Measurements from ENCODE around the gene C11orf68.

C11orf68 gene

GRCh38 chr11:65884716-65885092 is 34.2 kb downstream of the C11orf68 start:
- Histone ChIP-seq H3K79me1 (ENCODE audit: low read depth, low read length) (peaks cover 3% of the 10 kb centered on the region), H3K4me3 (ENCODE audit: low read length in 2 of 2) (no peak overlapping the region), H3K4me2 (ENCODE audit: insufficient read depth, low read length, poor library complexity, severe bottlenecking) (no peak overlapping the region), H2BK15ac (ENCODE audit: low read length) (no peak overlapping the region), H3K27me3 (ENCODE audit: control insufficient read depth in 3 of 3, insufficient read depth in 3 of 3, low read depth in 1 of 3, low read length in 3 of 3) (peaks cover 0 to 7% (median 0%) of the 10 kb centered on the region in 3 experiments), H3K4ac (ENCODE audit: low read length) (no peak overlapping the region), H3K23ac (ENCODE audit: low read depth, low read length, poor library complexity) (no peak overlapping the region), H4K91ac (ENCODE audit: low read depth, low read length, poor library complexity) (no peak overlapping the region), H2BK12ac (ENCODE audit: low read length) (no peak overlapping the region), H3K9me3 (replicated peaks in 1 of 2; ENCODE audit: control insufficient read depth in 2 of 2, insufficient read depth in 1 of 2, low read depth in 1 of 2, low read length in 2 of 2) (no peaks in the 10 kb centered on the region), H3K4me1 (ENCODE audit: control insufficient read depth in 2 of 2, insufficient read depth in 1 of 2, low read depth in 1 of 2, low read length in 2 of 2) (peaks cover 9 to 12% of the 10 kb centered on the region in 2 donors), H3K9ac (ENCODE audit: low read depth, low read length, poor library complexity) (no peak overlapping the region), H3K18ac (ENCODE audit: low read length) (no peak overlapping the region), H3K27ac (replicated peaks; ENCODE audit: low read length) (no peak overlapping the region), H4K8ac (ENCODE audit: low read depth, low read length) (no peak overlapping the region), H2AK5ac (ENCODE audit: low read depth, low read length) (no peak overlapping the region), H2AFZ (ENCODE audit: low read length) (no peak overlapping the region), H2BK5ac (ENCODE audit: low read length) (no peak overlapping the region), H3K14ac (ENCODE audit: low read length) (no peak overlapping the region), H3K36me3 (replicated peaks in 1 of 2; ENCODE audit: control insufficient read depth in 2 of 2, insufficient read depth in 2 of 2, low read length in 2 of 2) (peaks cover 33 to 53% of the 10 kb centered on the region in 2 donors), H2BK120ac (ENCODE audit: low read depth, low read length) (no peak overlapping the region)
- peak; percentile 75 for DNase-seq (ENCODE audit: low spot score)
- WGBS, 2 donors (ENCODE audit: extremely low coverage in 2 of 2, insufficient read length in 2 of 2, insufficient replicate concordance in 1 of 2), result no CpG with 5 or more reads among the region's 9 CpGs

GRCh38 chr11:65883786-65884715 is 34.8 kb downstream of the C11orf68 start:
- H3K4me3 ChIP-seq (ENCODE audit: low read length in 2 of 2), result no peak overlapping the region
- DNase-seq (ENCODE audit: low spot score), result no peak
- H3K36me3 ChIP-seq (replicated peaks in 1 of 2; ENCODE audit: control insufficient read depth in 2 of 2, insufficient read depth in 2 of 2, low read length in 2 of 2), result peaks cover 33 to 53% of the 10 kb centered on the region in 2 donors
- no peak overlapping the region for H2BK5ac ChIP-seq (ENCODE audit: low read length)
- peak overlapping the region; percentile 78 for H2AK5ac ChIP-seq (ENCODE audit: low read depth, low read length)
- H2AFZ ChIP-seq (ENCODE audit: low read length), result no peak overlapping the region
- H3K79me1 ChIP-seq (ENCODE audit: low read depth, low read length), result peaks cover 3% of the 10 kb centered on the region
- no peak overlapping the region for H3K23ac ChIP-seq (ENCODE audit: low read depth, low read length, poor library complexity)
- no peak overlapping the region for H2BK15ac ChIP-seq (ENCODE audit: low read length)
- H4K91ac ChIP-seq (ENCODE audit: low read depth, low read length, poor library complexity), result no peak overlapping the region
- H3K27me3 ChIP-seq (ENCODE audit: control insufficient read depth in 3 of 3, insufficient read depth in 3 of 3, low read depth in 1 of 3, low read length in 3 of 3), result peaks cover 0 to 1% (median 0%) of the 10 kb centered on the region in 3 experiments
- no peak overlapping the region for H3K18ac ChIP-seq (ENCODE audit: low read length)
- H2BK12ac ChIP-seq (ENCODE audit: low read length), result no peak overlapping the region
- H3K4ac ChIP-seq (ENCODE audit: low read length), result no peak overlapping the region
- H2BK120ac ChIP-seq (ENCODE audit: low read depth, low read length), result no peak overlapping the region
- H4K8ac ChIP-seq (ENCODE audit: low read depth, low read length), result no peak overlapping the region
- no peak overlapping the region for H3K14ac ChIP-seq (ENCODE audit: low read length)
- no CpG with 5 or more reads among the region's 28 CpGs for WGBS, 2 donors (ENCODE audit: extremely low coverage in 2 of 2, insufficient read length in 2 of 2, insufficient replicate concordance in 1 of 2)
- no peak overlapping the region for H3K4me2 ChIP-seq (ENCODE audit: insufficient read depth, low read length, poor library complexity, severe bottlenecking)
- H3K4me1 ChIP-seq (ENCODE audit: control insufficient read depth in 2 of 2, insufficient read depth in 1 of 2, low read depth in 1 of 2, low read length in 2 of 2), result peaks cover 7 to 9% of the 10 kb centered on the region in 2 donors
- H3K9me3 ChIP-seq (replicated peaks in 1 of 2; ENCODE audit: control insufficient read depth in 2 of 2, insufficient read depth in 1 of 2, low read depth in 1 of 2, low read length in 2 of 2), result no peaks in the 10 kb centered on the region
- peak overlapping the region; percentile 27 for H3K9ac ChIP-seq (ENCODE audit: low read depth, low read length, poor library complexity)
- H3K27ac ChIP-seq (replicated peaks; ENCODE audit: low read length), result no peak overlapping the region

DNA sequence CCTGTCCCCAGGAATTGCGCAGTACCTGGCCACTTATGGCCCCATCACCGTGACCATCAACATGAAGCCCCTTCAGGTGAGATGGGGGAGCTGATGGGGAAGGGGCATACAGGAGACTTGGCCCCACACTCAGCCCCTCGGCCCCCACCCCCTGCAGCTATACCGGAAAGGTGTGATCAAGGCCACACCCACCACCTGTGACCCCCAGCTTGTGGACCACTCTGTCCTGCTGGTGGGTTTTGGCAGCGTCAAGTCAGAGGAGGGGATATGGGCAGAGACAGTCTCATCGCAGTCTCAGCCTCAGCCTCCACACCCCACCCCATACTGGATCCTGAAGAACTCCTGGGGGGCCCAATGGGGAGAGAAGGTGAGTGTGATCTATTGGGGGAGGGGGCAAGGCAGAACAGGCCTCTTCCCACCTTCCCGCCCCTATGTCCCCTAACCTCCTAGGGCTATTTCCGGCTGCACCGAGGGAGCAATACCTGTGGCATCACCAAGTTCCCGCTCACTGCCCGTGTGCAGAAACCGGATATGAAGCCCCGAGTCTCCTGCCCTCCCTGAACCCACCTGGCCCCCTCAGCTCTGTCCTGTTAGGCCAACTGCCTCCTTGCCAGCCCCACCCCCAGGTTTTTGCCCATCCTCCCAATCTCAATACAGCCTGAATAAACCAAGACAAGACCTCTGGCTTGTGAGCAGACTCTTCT is 35.7 kb downstream of the C11orf68 start:
- H3K79me1 ChIP-seq (ENCODE audit: low read depth, low read length), result peaks cover 3% of the 10 kb centered on the region
- H3K14ac ChIP-seq (ENCODE audit: low read length), result no peak overlapping the region
- H3K4me1 ChIP-seq (ENCODE audit: control insufficient read depth in 2 of 2, insufficient read depth in 1 of 2, low read depth in 1 of 2, low read length in 2 of 2), result peaks cover 6 to 9% of the 10 kb centered on the region in 2 donors
- no peak overlapping the region for H2AFZ ChIP-seq (ENCODE audit: low read length)
- no peak overlapping the region for H2BK15ac ChIP-seq (ENCODE audit: low read length)
- peak overlapping the region; percentile 78 for H2AK5ac ChIP-seq (ENCODE audit: low read depth, low read length)
- no CpG with 5 or more reads among the region's 13 CpGs for WGBS, 2 donors (ENCODE audit: extremely low coverage in 2 of 2, insufficient read length in 2 of 2, insufficient replicate concordance in 1 of 2)
- H3K27ac ChIP-seq (replicated peaks; ENCODE audit: low read length), result no peak overlapping the region
- no peak for DNase-seq (ENCODE audit: low spot score)
- no peak overlapping the region for H4K8ac ChIP-seq (ENCODE audit: low read depth, low read length)
- H3K4ac ChIP-seq (ENCODE audit: low read length), result no peak overlapping the region
- peaks cover 0 to under 1% of the 10 kb centered on the region in 2 donors for H3K9me3 ChIP-seq (replicated peaks in 1 of 2; ENCODE audit: control insufficient read depth in 2 of 2, insufficient read depth in 1 of 2, low read depth in 1 of 2, low read length in 2 of 2)
- H3K4me2 ChIP-seq (ENCODE audit: insufficient read depth, low read length, poor library complexity, severe bottlenecking), result no peak overlapping the region
- no peak overlapping the region for H3K18ac ChIP-seq (ENCODE audit: low read length)
- no peak overlapping the region for H2BK5ac ChIP-seq (ENCODE audit: low read length)
- peaks cover 33 to 53% of the 10 kb centered on the region in 2 donors for H3K36me3 ChIP-seq (replicated peaks in 1 of 2; ENCODE audit: control insufficient read depth in 2 of 2, insufficient read depth in 2 of 2, low read length in 2 of 2)
- no peak overlapping the region for H2BK12ac ChIP-seq (ENCODE audit: low read length)
- no peak overlapping the region for H3K9ac ChIP-seq (ENCODE audit: low read depth, low read length, poor library complexity)
- no peaks in the 10 kb centered on the region for H3K27me3 ChIP-seq (ENCODE audit: control insufficient read depth in 3 of 3, insufficient read depth in 3 of 3, low read depth in 1 of 3, low read length in 3 of 3)
- H2BK120ac ChIP-seq (ENCODE audit: low read depth, low read length), result no peak overlapping the region
- no peak overlapping the region for H4K91ac ChIP-seq (ENCODE audit: low read depth, low read length, poor library complexity)
- no peak overlapping the region for H3K23ac ChIP-seq (ENCODE audit: low read depth, low read length, poor library complexity)
- no peak overlapping the region for H3K4me3 ChIP-seq (ENCODE audit: low read length in 2 of 2)
